Measurements from ENCODE around the gene SLC51A. TPM values are rescaled to one million over a fixed set of nuclear protein-coding genes. Genes with fewer than 3 reads are reported as not detected.

The SLC51A gene
- total RNA-seq, 2 experiments from 2014 or later: not detected

DNA sequence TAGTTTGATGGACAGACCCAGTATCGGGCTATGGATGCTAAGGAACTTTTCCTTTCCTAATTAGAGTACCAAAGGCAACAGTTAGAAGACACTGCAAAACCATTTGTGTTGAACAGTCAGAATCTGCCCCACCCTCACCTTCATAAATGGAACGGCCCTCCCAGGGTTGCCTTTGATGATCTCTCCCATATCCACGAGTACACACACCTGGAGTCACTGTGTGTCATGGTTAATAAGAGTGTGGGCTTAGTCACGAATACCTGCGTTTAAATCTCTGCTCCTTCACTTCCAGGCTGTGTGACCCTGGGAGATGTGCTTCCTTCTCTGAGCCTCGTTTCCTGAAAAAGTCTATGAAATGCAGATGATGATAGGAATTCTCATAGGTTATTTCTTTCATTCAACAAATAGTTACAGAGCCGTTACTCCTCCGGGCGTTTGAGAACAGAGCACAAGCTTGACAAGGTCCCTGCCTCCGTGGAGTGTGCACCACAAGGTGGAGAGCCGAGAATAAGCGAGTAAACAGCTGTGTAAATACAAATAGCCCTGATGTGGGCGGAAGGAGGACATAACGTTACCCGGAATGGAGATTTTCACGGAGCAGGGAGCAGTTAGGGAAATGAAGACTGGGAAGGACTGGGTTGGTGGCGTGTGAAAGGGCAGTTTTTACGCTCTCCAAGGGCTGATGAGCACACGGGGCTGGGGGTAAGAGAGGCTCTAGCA, 6.7 kb downstream of the SLC51A start:
- H3K4me1 Mint-ChIP-seq (ENCODE audit: low read depth): peaks cover 15% of the 10 kb centered on the region
- CTCF ChIA-PET: no interaction called here
- no peak for ATAC-seq

DNA sequence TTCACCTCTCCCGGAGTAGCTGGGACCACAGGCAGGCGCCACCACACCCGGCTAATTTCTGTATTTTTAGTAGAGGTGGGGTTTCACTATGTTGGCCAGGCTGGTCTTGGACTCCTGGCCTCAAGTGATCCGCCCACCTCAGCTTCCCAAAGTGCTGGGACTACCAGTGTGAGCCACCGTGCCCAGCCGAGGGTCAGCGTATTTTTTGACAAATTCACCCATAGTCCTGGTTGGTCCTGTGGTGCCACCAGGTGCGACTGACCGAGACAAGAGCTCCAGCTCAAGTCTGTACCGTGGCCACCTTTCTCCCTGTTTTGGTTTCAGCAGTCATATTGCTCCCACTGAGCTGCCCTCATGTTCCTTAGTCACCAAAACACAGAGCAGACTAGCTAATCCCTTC, 8.8 kb downstream of the SLC51A start:
- TF ChIP-seq, protein P1, sequence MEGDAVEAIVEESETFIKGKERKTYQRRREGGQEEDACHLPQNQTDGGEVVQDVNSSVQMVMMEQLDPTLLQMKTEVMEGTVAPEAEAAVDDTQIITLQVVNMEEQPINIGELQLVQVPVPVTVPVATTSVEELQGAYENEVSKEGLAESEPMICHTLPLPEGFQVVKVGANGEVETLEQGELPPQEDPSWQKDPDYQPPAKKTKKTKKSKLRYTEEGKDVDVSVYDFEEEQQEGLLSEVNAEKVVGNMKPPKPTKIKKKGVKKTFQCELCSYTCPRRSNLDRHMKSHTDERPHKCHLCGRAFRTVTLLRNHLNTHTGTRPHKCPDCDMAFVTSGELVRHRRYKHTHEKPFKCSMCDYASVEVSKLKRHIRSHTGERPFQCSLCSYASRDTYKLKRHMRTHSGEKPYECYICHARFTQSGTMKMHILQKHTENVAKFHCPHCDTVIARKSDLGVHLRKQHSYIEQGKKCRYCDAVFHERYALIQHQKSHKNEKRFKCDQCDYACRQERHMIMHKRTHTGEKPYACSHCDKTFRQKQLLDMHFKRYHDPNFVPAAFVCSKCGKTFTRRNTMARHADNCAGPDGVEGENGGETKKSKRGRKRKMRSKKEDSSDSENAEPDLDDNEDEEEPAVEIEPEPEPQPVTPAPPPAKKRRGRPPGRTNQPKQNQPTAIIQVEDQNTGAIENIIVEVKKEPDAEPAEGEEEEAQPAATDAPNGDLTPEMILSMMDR (IDR thresholded peaks at IDR 0.05): no peak
- Mint-ChIP-seq H3K27me3 (peaks cover 3% of the 10 kb centered on the region), H3K4me3 (no peak overlapping the region), H3K36me3 (ENCODE audit: low read depth) (no peaks in the 10 kb centered on the region), H3K4me1 (ENCODE audit: low read depth) (peaks cover under 1% of the 10 kb centered on the region), H3K9me3 (no peaks in the 10 kb centered on the region), H3K27ac (no peak overlapping the region)
- DNase-seq: no peak
- CTCF ChIA-PET: no interaction called here
- no peak for ATAC-seq
- intact Hi-C loops (cut with micrococcal nuclease): no loop called here
- POLR2A ChIA-PET: interaction anchor here (0.6 to 1.3 kb wide), 3 partner anchors 9 to 226 kb away, joined by 3 to 4 read pairs (median 3); partner anchors contain the start of gene SLC51A

More for the DNA sequence above, 6.7 kb downstream of the SLC51A start:
- H3K36me3 Mint-ChIP-seq (ENCODE audit: low read depth): no peaks in the 10 kb centered on the region
- no peak for DNase-seq
- TF ChIP-seq, protein P1 (IDR thresholded peaks at IDR 0.05): no peak
- H3K9me3 Mint-ChIP-seq: no peaks in the 10 kb centered on the region
- H3K27ac Mint-ChIP-seq: no peak overlapping the region
- POLR2A ChIA-PET: no interaction called here
- intact Hi-C loops (cut with micrococcal nuclease): no loop called here
- H3K27me3 Mint-ChIP-seq: peaks cover 3% of the 10 kb centered on the region
- H3K4me3 Mint-ChIP-seq: no peak overlapping the region

DNA sequence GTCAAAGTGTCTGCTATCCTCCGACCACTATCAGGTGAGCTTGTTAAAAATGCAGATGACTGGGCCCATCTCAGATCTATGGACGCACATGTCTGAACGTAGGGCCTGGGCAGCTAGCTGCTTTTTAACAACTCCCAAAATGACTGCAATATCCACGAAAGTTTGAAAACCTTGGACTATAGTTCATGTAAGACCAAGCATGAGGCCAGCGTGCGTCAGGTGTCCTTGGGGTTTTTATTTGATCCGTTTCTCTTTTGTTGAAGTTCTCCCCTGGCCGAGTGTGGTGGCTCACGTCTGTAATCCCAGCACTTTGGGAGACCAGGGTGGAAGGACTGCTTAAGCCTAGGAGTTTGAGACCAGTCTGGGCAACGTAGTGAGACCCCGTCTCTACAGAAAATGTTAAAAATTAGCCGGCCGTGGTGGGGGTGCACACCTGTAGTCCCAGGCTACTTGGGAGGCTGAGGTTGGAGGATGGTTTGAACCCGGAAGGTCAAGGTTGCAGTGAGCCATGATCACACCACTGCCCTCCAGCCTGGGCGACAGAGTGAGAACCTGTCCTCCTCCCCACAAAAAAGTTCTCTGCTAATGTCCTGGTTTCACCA, 9.5 kb downstream of the SLC51A start:
- TF ChIP-seq, protein P1 (IDR thresholded peaks at IDR 0.05): no peak
- ChIA-PET POLR2A (interaction anchor here (0.8 to 1.3 kb wide), 3 partner anchors 9 to 170 kb away, joined by 3 to 5 read pairs (median 3); partner anchors contain the start of gene SLC51A), CTCF (no interaction called here)
- no peaks in the 10 kb centered on the region for H3K36me3 Mint-ChIP-seq (ENCODE audit: low read depth)
- ATAC-seq: no peak
- no peaks in the 10 kb centered on the region for H3K4me1 Mint-ChIP-seq (ENCODE audit: low read depth)
- H3K9me3 Mint-ChIP-seq: no peaks in the 10 kb centered on the region
- intact Hi-C loops (cut with micrococcal nuclease): no loop called here
- peaks cover 3% of the 10 kb centered on the region for H3K27me3 Mint-ChIP-seq
- H3K27ac Mint-ChIP-seq: no peak overlapping the region
- no peak for DNase-seq
- no peak overlapping the region for H3K4me3 Mint-ChIP-seq

DNA sequence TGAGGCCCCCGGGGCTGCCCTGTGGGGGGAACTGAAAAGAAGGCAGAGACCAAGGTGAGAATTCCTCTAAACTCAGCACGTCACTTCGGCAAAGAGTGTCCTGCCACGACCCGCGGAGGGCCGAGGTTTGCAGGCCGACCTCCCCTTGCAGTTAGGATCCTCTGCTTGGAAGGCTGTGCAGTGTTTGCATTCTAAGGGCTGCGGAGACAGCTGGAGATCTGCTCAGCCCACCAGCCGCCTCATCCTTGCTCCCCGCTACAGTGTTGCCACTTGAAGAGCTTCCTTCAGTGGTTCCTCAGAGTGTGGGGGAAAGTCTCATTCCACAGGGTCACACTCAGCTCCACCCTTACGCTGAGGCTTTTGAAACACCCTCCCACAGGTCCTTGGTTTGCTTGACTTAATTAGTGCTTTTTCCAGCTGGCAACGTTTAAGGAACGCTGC, 10.8 kb downstream of the SLC51A start:
- POLR2A ChIA-PET: interaction anchor here (0.8 to 1.3 kb wide), 4 partner anchors 8 to 14 kb away, joined by 3 to 5 read pairs (median 3); no protein-coding TSS in a partner anchor

More for the DNA sequence above, 10.8 kb downstream of the SLC51A start:
- H3K27me3 Mint-ChIP-seq: peaks cover 3% of the 10 kb centered on the region
- H3K4me3 Mint-ChIP-seq: no peak overlapping the region
- H3K9me3 Mint-ChIP-seq: no peaks in the 10 kb centered on the region
- no peaks in the 10 kb centered on the region for H3K4me1 Mint-ChIP-seq (ENCODE audit: low read depth)
- TF ChIP-seq, protein P1 (IDR thresholded peaks at IDR 0.05): no peak
- H3K36me3 Mint-ChIP-seq (ENCODE audit: low read depth): no peaks in the 10 kb centered on the region
- CTCF ChIA-PET: interaction anchor here (2.4 kb wide), 1 partner anchor 27 kb away, joined by 7 read pairs; no protein-coding TSS in a partner anchor
- intact Hi-C loops (cut with micrococcal nuclease): no loop called here
- H3K27ac Mint-ChIP-seq: no peak overlapping the region
- ATAC-seq (no peak), DNase-seq (no peak)
